Measurements from ENCODE around the gene DDX3X.
"Not testable (repeated sequence)": the region's sequence is repeated elsewhere in the genome, so short reads cannot be mapped to it uniquely, and the experiment has no call there.

DDX3X gene

GRCh38 chrX:41390576-41390975 lies 56.6 kb downstream of the DDX3X start:
- not testable (repeated sequence) for H2BK120ac ChIP-seq (ENCODE audit: low read depth, low read length); H3K4me1 ChIP-seq (ENCODE audit: control insufficient read depth, insufficient read depth, low read depth, low read length); H3K18ac ChIP-seq (ENCODE audit: low read depth in 1 of 2, low read length in 2 of 2); H3K9ac ChIP-seq (ENCODE audit: low read length); H3K79me1 ChIP-seq (replicated peaks; ENCODE audit: low read length, poor library complexity, severe bottlenecking); H3K36me3 ChIP-seq (ENCODE audit: control insufficient read depth in 1 of 2, insufficient read depth in 2 of 2, low read depth in 1 of 2, low read length in 2 of 2); H2AFZ ChIP-seq (ENCODE audit: low read depth, low read length); H2BK12ac ChIP-seq (ENCODE audit: low read length in 2 of 2); H2BK5ac ChIP-seq (ENCODE audit: low read depth, low read length, poor library complexity, severe bottlenecking); H2AK5ac ChIP-seq (ENCODE audit: low read length, severe bottlenecking); H3K14ac ChIP-seq (ENCODE audit: low read length in 2 of 2); DNase-seq; H3K4me2 ChIP-seq (ENCODE audit: low read length, poor library complexity, severe bottlenecking); H4K91ac ChIP-seq (ENCODE audit: low read length); H4K8ac ChIP-seq (ENCODE audit: low read length); H2BK15ac ChIP-seq (ENCODE audit: low read depth, poor library complexity, severe bottlenecking); H3K4me3 ChIP-seq (ENCODE audit: insufficient read depth in 1 of 2, low read depth in 1 of 2, low read length in 2 of 2); H3K9me3 ChIP-seq (ENCODE audit: control insufficient read depth, low read length); H3K23ac ChIP-seq (ENCODE audit: low read length in 2 of 2); H3K27ac ChIP-seq (ENCODE audit: low read length, poor library complexity, severe bottlenecking); H3K4ac ChIP-seq (ENCODE audit: low read depth in 1 of 2, low read length in 2 of 2)
- WGBS, result 94% methylated on average over 3 of the region's 7 CpGs
- H3K27me3 ChIP-seq (ENCODE audit: control insufficient read depth in 1 of 2, insufficient read depth in 1 of 2, low read length in 2 of 2), result peaks cover 0 to 13% of the 10 kb centered on the region in 2 experiments

- Histone ChIP-seq H2BK5ac (ENCODE audit: low read depth, low read length, poor library complexity, severe bottlenecking) (no peak overlapping the region), H3K9ac (ENCODE audit: low read length) (no peak overlapping the region), H4K91ac (ENCODE audit: low read length) (no peak overlapping the region), H3K27ac (ENCODE audit: low read length, poor library complexity, severe bottlenecking) (no peak overlapping the region), H3K9me3 (ENCODE audit: control insufficient read depth, low read length) (no peaks in the 10 kb centered on the region), H2BK120ac (ENCODE audit: low read depth, low read length) (no peak overlapping the region), H2BK12ac (ENCODE audit: low read length in 2 of 2) (no peak overlapping the region), H2BK15ac (ENCODE audit: low read depth, poor library complexity, severe bottlenecking) (no peak overlapping the region), H2AK5ac (ENCODE audit: low read length, severe bottlenecking) (no peak overlapping the region), H3K4me3 (ENCODE audit: insufficient read depth in 1 of 2, low read depth in 1 of 2, low read length in 2 of 2) (no peak overlapping the region), H3K23ac (ENCODE audit: low read length in 2 of 2) (no peak overlapping the region), H3K4ac (ENCODE audit: low read depth in 1 of 2, low read length in 2 of 2) (no peak overlapping the region), H3K18ac (ENCODE audit: low read depth in 1 of 2, low read length in 2 of 2) (no peak overlapping the region), H4K8ac (ENCODE audit: low read length) (no peak overlapping the region), H3K4me1 (ENCODE audit: control insufficient read depth, insufficient read depth, low read depth, low read length) (no peaks in the 10 kb centered on the region), H3K36me3 (ENCODE audit: control insufficient read depth in 1 of 2, insufficient read depth in 2 of 2, low read depth in 1 of 2, low read length in 2 of 2) (no peaks in the 10 kb centered on the region), H3K27me3 (ENCODE audit: control insufficient read depth in 1 of 2, insufficient read depth in 1 of 2, low read length in 2 of 2) (peaks cover 0 to 14% of the 10 kb centered on the region in 2 experiments), H3K79me1 (replicated peaks; ENCODE audit: low read length, poor library complexity, severe bottlenecking) (no peaks in the 10 kb centered on the region), H2AFZ (ENCODE audit: low read depth, low read length) (no peak overlapping the region), H3K14ac (ENCODE audit: low read length in 2 of 2) (no peak overlapping the region), H3K4me2 (ENCODE audit: low read length, poor library complexity, severe bottlenecking) (no peak overlapping the region)
- DNase-seq, result no peak
- 95% methylated on average over 5 of the region's 9 CpGs for WGBS
Measured at GRCh38 chrX:41391606-41392005, 57.6 kb downstream of the DDX3X start.

- DNase-seq, result no peak
- no peak overlapping the region for H3K4me3 ChIP-seq (ENCODE audit: insufficient read depth in 1 of 2, low read depth in 1 of 2, low read length in 2 of 2)
Measured at GRCh38 chrX:41394293-41394692, 60.3 kb downstream of the DDX3X start.

GRCh38 chrX:41397219-41397618 lies 63.3 kb downstream of the DDX3X start:
- Histone ChIP-seq H2AFZ (ENCODE audit: low read depth, low read length) (no peak overlapping the region), H3K4me3 (ENCODE audit: insufficient read depth in 1 of 2, low read depth in 1 of 2, low read length in 2 of 2) (no peak overlapping the region), H3K18ac (ENCODE audit: low read depth in 1 of 2, low read length in 2 of 2) (no peak overlapping the region), H3K9ac (ENCODE audit: low read length) (no peak overlapping the region), H4K91ac (ENCODE audit: low read length) (no peak overlapping the region), H3K36me3 (ENCODE audit: control insufficient read depth in 1 of 2, insufficient read depth in 2 of 2, low read depth in 1 of 2, low read length in 2 of 2) (no peaks in the 10 kb centered on the region), H3K9me3 (ENCODE audit: control insufficient read depth, low read length) (no peaks in the 10 kb centered on the region), H3K14ac (ENCODE audit: low read length in 2 of 2) (no peak overlapping the region), H2BK5ac (ENCODE audit: low read depth, low read length, poor library complexity, severe bottlenecking) (no peak overlapping the region), H3K79me1 (replicated peaks; ENCODE audit: low read length, poor library complexity, severe bottlenecking) (no peaks in the 10 kb centered on the region), H4K8ac (ENCODE audit: low read length) (no peak overlapping the region), H3K27ac (ENCODE audit: low read length, poor library complexity, severe bottlenecking) (no peak overlapping the region), H3K4ac (ENCODE audit: low read depth in 1 of 2, low read length in 2 of 2) (no peak overlapping the region), H3K27me3 (ENCODE audit: control insufficient read depth in 1 of 2, insufficient read depth in 1 of 2, low read length in 2 of 2) (peaks cover 0 to 5% of the 10 kb centered on the region in 2 experiments), H2BK15ac (ENCODE audit: low read depth, poor library complexity, severe bottlenecking) (no peak overlapping the region), H3K4me1 (ENCODE audit: control insufficient read depth, insufficient read depth, low read depth, low read length) (no peaks in the 10 kb centered on the region), H2BK120ac (ENCODE audit: low read depth, low read length) (no peak overlapping the region), H3K23ac (ENCODE audit: low read length in 2 of 2) (no peak overlapping the region), H3K4me2 (ENCODE audit: low read length, poor library complexity, severe bottlenecking) (no peak overlapping the region), H2AK5ac (ENCODE audit: low read length, severe bottlenecking) (no peak overlapping the region), H2BK12ac (ENCODE audit: low read length in 2 of 2) (no peak overlapping the region)
- 81% methylated on average over 3 of the region's 3 CpGs for WGBS
- no peak for DNase-seq

More at GRCh38 chrX:41394293-41394692, 60.3 kb downstream of the DDX3X start:
- Histone ChIP-seq H2BK120ac (ENCODE audit: low read depth, low read length) (no peak overlapping the region), H3K36me3 (ENCODE audit: control insufficient read depth in 1 of 2, insufficient read depth in 2 of 2, low read depth in 1 of 2, low read length in 2 of 2) (no peaks in the 10 kb centered on the region), H2BK12ac (ENCODE audit: low read length in 2 of 2) (no peak overlapping the region), H3K9ac (ENCODE audit: low read length) (no peak overlapping the region), H3K27ac (ENCODE audit: low read length, poor library complexity, severe bottlenecking) (no peak overlapping the region), H3K9me3 (ENCODE audit: control insufficient read depth, low read length) (no peaks in the 10 kb centered on the region), H3K4me1 (ENCODE audit: control insufficient read depth, insufficient read depth, low read depth, low read length) (no peaks in the 10 kb centered on the region), H3K4ac (ENCODE audit: low read depth in 1 of 2, low read length in 2 of 2) (no peak overlapping the region), H3K27me3 (ENCODE audit: control insufficient read depth in 1 of 2, insufficient read depth in 1 of 2, low read length in 2 of 2) (peaks cover 0 to 10% of the 10 kb centered on the region in 2 experiments), H4K91ac (ENCODE audit: low read length) (no peak overlapping the region), H3K14ac (ENCODE audit: low read length in 2 of 2) (no peak overlapping the region), H3K23ac (ENCODE audit: low read length in 2 of 2) (no peak overlapping the region), H2BK15ac (ENCODE audit: low read depth, poor library complexity, severe bottlenecking) (no peak overlapping the region), H2BK5ac (ENCODE audit: low read depth, low read length, poor library complexity, severe bottlenecking) (no peak overlapping the region), H3K79me1 (replicated peaks; ENCODE audit: low read length, poor library complexity, severe bottlenecking) (no peaks in the 10 kb centered on the region), H3K4me2 (ENCODE audit: low read length, poor library complexity, severe bottlenecking) (no peak overlapping the region), H2AK5ac (ENCODE audit: low read length, severe bottlenecking) (no peak overlapping the region), H3K18ac (ENCODE audit: low read depth in 1 of 2, low read length in 2 of 2) (no peak overlapping the region), H4K8ac (ENCODE audit: low read length) (no peak overlapping the region), H2AFZ (ENCODE audit: low read depth, low read length) (no peak overlapping the region)
- no CpG with 5 or more reads among the region's 8 CpGs for WGBS
